ENCODE results near the gene TWF2.
A peak's percentile ranks its signal among the peaks of the same experiment; 100 is the strongest.
"Not testable (repeated sequence)": the region's sequence is repeated elsewhere in the genome, so short reads cannot be mapped to it uniquely, and the experiment has no call there.

TWF2 gene

GRCh38 chr3:52277972-52278509 lies 39.1 kb upstream of the TWF2 start:
- Histone ChIP-seq H3K9ac (peak overlapping the region; percentile 96), H3K27ac (peak overlapping the region; percentile 96), H3K4me1 (peaks cover 11% of the 10 kb centered on the region), H3K9me3 (ENCODE audit: control insufficient read depth, low read length) (no peaks in the 10 kb centered on the region), H2AFZ (peak overlapping the region; percentile 85), H3K79me2 (peaks cover 44% of the 10 kb centered on the region), H3K4me3 (ENCODE audit: low read depth, low read length) (peak overlapping the region; percentile 95), H3K36me3 (ENCODE audit: control insufficient read depth, insufficient read depth, low read length) (no peaks in the 10 kb centered on the region), H3K27me3 (ENCODE audit: control insufficient read depth, insufficient read depth, low read length) (no peaks in the 10 kb centered on the region), H3K4me2 (ENCODE audit: low read length) (peak overlapping the region; percentile 97)
- peak; percentile 37 for TF ChIP-seq CTCF (IDR thresholded peaks at IDR 0.05)

GRCh38 chr3:52277071-52277964 lies 38.4 kb upstream of the TWF2 start:
- Histone ChIP-seq H3K4me1 (peaks cover 11% of the 10 kb centered on the region), H3K27me3 (ENCODE audit: control insufficient read depth, insufficient read depth, low read length) (no peaks in the 10 kb centered on the region), H3K9me3 (ENCODE audit: control insufficient read depth, low read length) (no peaks in the 10 kb centered on the region), H3K79me2 (peaks cover 50% of the 10 kb centered on the region), H3K9ac (peak overlapping the region; percentile 96), H2AFZ (peak overlapping the region; percentile 85), H3K4me3 (ENCODE audit: low read depth, low read length) (peak overlapping the region; percentile 95), H3K27ac (peak overlapping the region; percentile 96), H3K4me2 (ENCODE audit: low read length) (peak overlapping the region; percentile 97), H3K36me3 (ENCODE audit: control insufficient read depth, insufficient read depth, low read length) (no peaks in the 10 kb centered on the region)
- no peak for TF ChIP-seq CTCF (IDR thresholded peaks at IDR 0.05)

GRCh38 chr3:52274781-52275180 lies 35.8 kb upstream of the TWF2 start:
- H3K4me3 ChIP-seq (ENCODE audit: low read depth, low read length); H3K36me3 ChIP-seq (ENCODE audit: control insufficient read depth, insufficient read depth, low read length); H2AFZ ChIP-seq; H3K27ac ChIP-seq; H3K4me2 ChIP-seq (ENCODE audit: low read length); H3K27me3 ChIP-seq (ENCODE audit: control insufficient read depth, insufficient read depth, low read length); H3K9me3 ChIP-seq (ENCODE audit: control insufficient read depth, low read length); H3K9ac ChIP-seq: not testable (repeated sequence)
- H3K4me1 ChIP-seq = peaks cover 11% of the 10 kb centered on the region
- peaks cover 65% of the 10 kb centered on the region for H3K79me2 ChIP-seq

GRCh38 chr3:52272831-52273230 lies 33.9 kb upstream of the TWF2 start:
- Histone ChIP-seq H3K4me2 (ENCODE audit: low read length) (no peak overlapping the region), H3K9ac (no peak overlapping the region), H3K4me3 (ENCODE audit: low read depth, low read length) (no peak overlapping the region), H3K4me1 (peaks cover 11% of the 10 kb centered on the region), H3K79me2 (peaks cover 77% of the 10 kb centered on the region), H3K9me3 (ENCODE audit: control insufficient read depth, low read length) (no peaks in the 10 kb centered on the region), H3K27ac (no peak overlapping the region), H3K36me3 (ENCODE audit: control insufficient read depth, insufficient read depth, low read length) (no peaks in the 10 kb centered on the region), H2AFZ (no peak overlapping the region), H3K27me3 (ENCODE audit: control insufficient read depth, insufficient read depth, low read length) (no peaks in the 10 kb centered on the region)
- TF ChIP-seq CTCF (IDR thresholded peaks at IDR 0.05) = no peak

GRCh38 chr3:52272172-52272571 lies 33.2 kb upstream of the TWF2 start:
- not testable (repeated sequence) for H3K27me3 ChIP-seq (ENCODE audit: control insufficient read depth, insufficient read depth, low read length); H3K4me2 ChIP-seq (ENCODE audit: low read length); H3K36me3 ChIP-seq (ENCODE audit: control insufficient read depth, insufficient read depth, low read length); H2AFZ ChIP-seq; H3K9ac ChIP-seq; H3K27ac ChIP-seq; H3K9me3 ChIP-seq (ENCODE audit: control insufficient read depth, low read length); H3K4me3 ChIP-seq (ENCODE audit: low read depth, low read length)
- Histone ChIP-seq H3K79me2 (peaks cover 71% of the 10 kb centered on the region), H3K4me1 (peaks cover 11% of the 10 kb centered on the region)
